HepG2 (cell line): ENCODE measurements around the gene SNX21. TPM values are rescaled to one million over a fixed set of nuclear protein-coding genes. Genes with fewer than 3 reads are reported as not detected.

Source experiments
- HOXA5 ChIP-seq: sonication (generic); formaldehyde crosslinking; IDR thresholded peaks from 2 replicates; pipeline ENCODE4 v1.4.0; 2020; ENCODE audit warnings: missing genetic modification reagents
- KLF16 ChIP-seq, 2 experiments: sonication (generic) in 1 of 2; formaldehyde crosslinking in 1 of 2; IDR thresholded peaks; 2 replicates each; pipeline versions ENCODE4 v1.6.1 to v1.8.0; 2016 to 2023; ENCODE audit warnings: missing genetic modification reagents in 2 of 2, missing compliant biosample characterization in 1 of 2
- MAF1 ChIP-seq: sonication (generic); formaldehyde crosslinking; IDR thresholded peaks from 2 replicates; pipeline ENCODE4 v1.5.0; 2020; ENCODE audit warnings: missing genetic modification reagents, borderline replicate concordance
- NCOA5 ChIP-seq: sonication (generic); formaldehyde crosslinking; IDR thresholded peaks from 2 replicates; pipeline ENCODE4 v1.4.0; 2020; ENCODE audit warnings: missing genetic modification reagents
- TGIF2 ChIP-seq: IDR thresholded peaks from 2 replicates; pipeline ENCODE4 v1.6.1; 2016; ENCODE audit warnings: control low read depth, missing compliant biosample characterization
- YEATS2 ChIP-seq: sonication (generic); formaldehyde crosslinking; IDR thresholded peaks from 2 replicates; pipeline ENCODE4 v1.4.0; 2020; ENCODE audit warnings: missing genetic modification reagents, borderline replicate concordance
- ZBTB40 ChIP-seq, 2 experiments: fragments of 450-650 bp in 1 of 2; sonication (generic) in 1 of 2; formaldehyde crosslinking in 1 of 2; IDR thresholded peaks; 2 replicates each; pipeline versions ENCODE4 v1.6.1 to v1.8.0; 2016 to 2022; ENCODE audit warnings: antibody characterized with exemption in 1 of 2, mild to moderate bottlenecking in 1 of 2, missing genetic modification reagents in 1 of 2
- ZFP36 ChIP-seq: fragments of 150-350 bp; IDR thresholded peaks from 2 replicates; pipeline ENCODE4 v1.6.1; 2018; ENCODE audit warnings: borderline replicate concordance, low read length, low read depth; ENCODE audit not compliant: partially characterized antibody
- ZMAT3 ChIP-seq: sonication (generic); formaldehyde crosslinking; conservative IDR thresholded peaks from 2 replicates; pipeline ENCODE4 v1.7.0; 2021; ENCODE audit warnings: missing genetic modification reagents
- ZNF160 ChIP-seq: sonication (generic); formaldehyde crosslinking; IDR thresholded peaks from 2 replicates; pipeline ENCODE4 v1.8.0; 2022; ENCODE audit warnings: mild to moderate bottlenecking, inconsistent platforms, missing genetic modification reagents
- ZNF501 ChIP-seq: sonication (generic); formaldehyde crosslinking; IDR thresholded peaks from 2 replicates; pipeline ENCODE4 v1.5.1; 2020; ENCODE audit warnings: mild to moderate bottlenecking, moderate library complexity, missing genetic modification reagents
- ZNF552 ChIP-seq: sonication (generic); formaldehyde crosslinking; IDR thresholded peaks from 2 replicates; pipeline ENCODE4 v1.9.0; 2022; ENCODE audit warnings: missing genetic modification reagents, mild to moderate bottlenecking, borderline replicate concordance
- ZNF670 ChIP-seq: sonication (generic); formaldehyde crosslinking; IDR thresholded peaks from 2 replicates; pipeline ENCODE4 v1.8.0; 2022; ENCODE audit warnings: mild to moderate bottlenecking, missing genetic modification reagents, borderline replicate concordance
- ZNF678 ChIP-seq: sonication (generic); formaldehyde crosslinking; IDR thresholded peaks from 2 replicates; pipeline ENCODE4 v1.4.0; 2020; ENCODE audit warnings: mild to moderate bottlenecking, missing genetic modification reagents
- ZNF724P ChIP-seq: sonication (generic); formaldehyde crosslinking; IDR thresholded peaks from 2 replicates; pipeline ENCODE4 v1.8.0; 2022; ENCODE audit warnings: missing genetic modification reagents, borderline replicate concordance
- polyA plus RNA-seq, 8 experiments: library from polyadenylated mRNA; depleted of rRNA in 3 of 8; stranded (reverse) in 7 of 8; unstranded in 1 of 8; fragments of >200 nt; fragmentation: Illumina TruSeq in 4 of 8; extraction: Trizol in 4 of 8; gene quantifications; 2 replicates each; pipeline versions ENCODE4 v1.2.1 to v1.2.3, GENCODE V29; 2011 to 2016; ENCODE audit warnings: low read depth in 4 of 8, missing spikeins in 1 of 8, mixed read lengths in 1 of 8; ENCODE audit not compliant: insufficient read depth in 1 of 8
- total RNA-seq, 5 experiments: library from RNA; depleted of rRNA; stranded (reverse); fragments of >200 nt; fragmentation: Illumina TruSeq; extraction: Trizol; gene quantifications; 2 replicates each; pipeline ENCODE4 v1.2.3, GENCODE V29; 2016; ENCODE audit warnings: low read depth in 1 of 5
- TF ChIP-seq, protein P1 (sequence below): sonication (generic); formaldehyde crosslinking; conservative IDR thresholded peaks from 2 replicates; pipeline ENCODE4 v1.8.0; 2022; ENCODE audit warnings: mild to moderate bottlenecking, moderate library complexity, missing genetic modification reagents
- TF ChIP-seq, protein P2 (sequence below): sonication (generic); formaldehyde crosslinking; IDR thresholded peaks from 2 replicates; pipeline ENCODE4 v1.8.1; 2023; ENCODE audit warnings: mild to moderate bottlenecking, missing genetic modification reagents

SNX21 gene
- total and polyA plus RNA-seq, 2 of the 13 experiments (the other 11 are each of a cell fraction or from before 2014, with no cell fraction given): 7.7 to 12.8 TPM

- TF ChIP-seq ZBTB40 (IDR thresholded peaks at IDR 0.05) (no peak), ZBTB40 (CRISPR knock-in tag; IDR thresholded peaks at IDR 0.05) (no peak), ZNF678 (CRISPR knock-in tag) (no peak), NCOA5 (CRISPR knock-in tag) (no peak), ZMAT3 (CRISPR knock-in tag) (no peak), YEATS2 (peak; percentile 50; the same call in 1 of the 2 replicates), HOXA5 (CRISPR knock-in tag) (no peak), TGIF2 (no peak), ZFP36 (no peak), ZNF160 (CRISPR knock-in tag) (no peak), ZNF724P (CRISPR knock-in tag) (no peak), ZNF501 (CRISPR knock-in tag) (peak; percentile 51; the same call in 1 of the 2 replicates), ZNF670 (CRISPR knock-in tag) (no peak), KLF16 (CRISPR knock-in tag; IDR thresholded peaks at IDR 0.05) (peak in 1 of 2 experiments; percentile 63; a peak in 1 of 4 replicates), ZNF552 (CRISPR knock-in tag) (no peak), MAF1 (CRISPR knock-in tag) (no peak)
- TF ChIP-seq, protein P1, sequence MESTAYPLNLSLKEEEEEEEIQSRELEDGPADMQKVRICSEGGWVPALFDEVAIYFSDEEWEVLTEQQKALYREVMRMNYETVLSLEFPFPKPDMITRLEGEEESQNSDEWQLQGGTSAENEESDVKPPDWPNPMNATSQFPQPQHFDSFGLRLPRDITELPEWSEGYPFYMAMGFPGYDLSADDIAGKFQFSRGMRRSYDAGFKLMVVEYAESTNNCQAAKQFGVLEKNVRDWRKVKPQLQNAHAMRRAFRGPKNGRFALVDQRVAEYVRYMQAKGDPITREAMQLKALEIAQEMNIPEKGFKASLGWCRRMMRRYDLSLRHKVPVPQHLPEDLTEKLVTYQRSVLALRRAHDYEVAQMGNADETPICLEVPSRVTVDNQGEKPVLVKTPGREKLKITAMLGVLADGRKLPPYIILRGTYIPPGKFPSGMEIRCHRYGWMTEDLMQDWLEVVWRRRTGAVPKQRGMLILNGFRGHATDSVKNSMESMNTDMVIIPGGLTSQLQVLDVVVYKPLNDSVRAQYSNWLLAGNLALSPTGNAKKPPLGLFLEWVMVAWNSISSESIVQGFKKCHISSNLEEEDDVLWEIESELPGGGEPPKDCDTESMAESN (CRISPR knock-in tag): no peak
- TF ChIP-seq, protein P2, sequence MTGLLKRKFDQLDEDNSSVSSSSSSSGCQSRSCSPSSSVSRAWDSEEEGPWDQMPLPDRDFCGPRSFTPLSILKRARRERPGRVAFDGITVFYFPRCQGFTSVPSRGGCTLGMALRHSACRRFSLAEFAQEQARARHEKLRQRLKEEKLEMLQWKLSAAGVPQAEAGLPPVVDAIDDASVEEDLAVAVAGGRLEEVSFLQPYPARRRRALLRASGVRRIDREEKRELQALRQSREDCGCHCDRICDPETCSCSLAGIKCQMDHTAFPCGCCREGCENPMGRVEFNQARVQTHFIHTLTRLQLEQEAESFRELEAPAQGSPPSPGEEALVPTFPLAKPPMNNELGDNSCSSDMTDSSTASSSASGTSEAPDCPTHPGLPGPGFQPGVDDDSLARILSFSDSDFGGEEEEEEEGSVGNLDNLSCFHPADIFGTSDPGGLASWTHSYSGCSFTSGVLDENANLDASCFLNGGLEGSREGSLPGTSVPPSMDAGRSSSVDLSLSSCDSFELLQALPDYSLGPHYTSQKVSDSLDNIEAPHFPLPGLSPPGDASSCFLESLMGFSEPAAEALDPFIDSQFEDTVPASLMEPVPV (CRISPR knock-in tag): no peak
Observed at GRCh38 chr20:45826381-45827019, 7.1 kb upstream of the SNX21 start (continued).
